ENCODE results near the gene LRG1.
A peak's percentile ranks its signal among the peaks of the same experiment; 100 is the strongest.
"Not testable (repeated sequence)": the region's sequence is repeated elsewhere in the genome, so short reads cannot be mapped to it uniquely, and the experiment has no call there.

LRG1 gene

GRCh38 chr19:4576016-4576933 is 36.4 kb upstream of the LRG1 start:
- peak; percentile 37 to 49 for DNase-seq (ENCODE audit: low read depth in 2 of 2, low spot score in 1 of 2)

- DNase-seq (ENCODE audit: low read depth in 2 of 2, low spot score in 1 of 2), result no peak
Measured at GRCh38 chr19:4575267-4576015, 35.6 kb upstream of the LRG1 start.

GRCh38 chr19:4573682-4574081 is 33.8 kb upstream of the LRG1 start:
- DNase-seq (ENCODE audit: low read depth in 2 of 2, low spot score in 1 of 2), result no peak

- DNase-seq (ENCODE audit: low read depth in 2 of 2, low spot score in 1 of 2), result no peak
Measured at GRCh38 chr19:4571305-4571917, 31.6 kb upstream of the LRG1 start.

- DNase-seq (ENCODE audit: low read depth in 2 of 2, low spot score in 1 of 2), result no peak
Measured at GRCh38 chr19:4570916-4571304, 31.1 kb upstream of the LRG1 start.

- no peak for DNase-seq (ENCODE audit: low read depth in 2 of 2, low spot score in 1 of 2)
Measured at GRCh38 chr19:4570402-4570801, 30.6 kb upstream of the LRG1 start.

GRCh38 chr19:4568886-4569285 is 29.1 kb upstream of the LRG1 start:
- DNase-seq (ENCODE audit: low read depth in 2 of 2, low spot score in 1 of 2), result no peak

- DNase-seq (ENCODE audit: low read depth in 2 of 2, low spot score in 1 of 2), result peak; percentile 19 to 29
Measured at GRCh38 chr19:4567584-4568071, 27.8 kb upstream of the LRG1 start.

- DNase-seq (ENCODE audit: low read depth in 2 of 2, low spot score in 1 of 2), result no peak
Measured at GRCh38 chr19:4566402-4567051, 26.7 kb upstream of the LRG1 start.

GRCh38 chr19:4563562-4563961 is 23.7 kb upstream of the LRG1 start:
- DNase-seq (ENCODE audit: low read depth in 2 of 2, low spot score in 1 of 2), result not testable (repeated sequence)

GRCh38 chr19:4562085-4562484 is 22.2 kb upstream of the LRG1 start:
- not testable (repeated sequence) for DNase-seq (ENCODE audit: low read depth in 2 of 2, low spot score in 1 of 2)

- no peak for DNase-seq (ENCODE audit: low read depth in 2 of 2, low spot score in 1 of 2)
Measured at GRCh38 chr19:4559569-4559968, 19.7 kb upstream of the LRG1 start, which contains the start of gene SEMA6B. Gene SEMA6B (minus strand): TSS chr19:4559684. CDS start chr19:4558457, 1,227 bp downstream.

- no peak for DNase-seq (ENCODE audit: low read depth in 2 of 2, low spot score in 1 of 2)
Measured at GRCh38 chr19:4557971-4558941, 18.4 kb upstream of the LRG1 start.

GRCh38 chr19:4557144-4557970 is 17.5 kb upstream of the LRG1 start:
- DNase-seq (ENCODE audit: low read depth in 2 of 2, low spot score in 1 of 2), result no peak

- DNase-seq (ENCODE audit: low read depth in 2 of 2, low spot score in 1 of 2), result no peak
Measured at GRCh38 chr19:4556597-4557127, 16.8 kb upstream of the LRG1 start.

- no peak for DNase-seq (ENCODE audit: low read depth in 2 of 2, low spot score in 1 of 2)
Measured at GRCh38 chr19:4555657-4556561, 16.1 kb upstream of the LRG1 start.

GRCh38 chr19:4554717-4555116 is 14.9 kb upstream of the LRG1 start:
- no peak for DNase-seq (ENCODE audit: low read depth in 2 of 2, low spot score in 1 of 2)

GRCh38 chr19:4553775-4554174 is 13.9 kb upstream of the LRG1 start:
- no peak for DNase-seq (ENCODE audit: low read depth in 2 of 2, low spot score in 1 of 2)

Measured in stimulated activated CD8-positive, alpha-beta memory T cell treated with anti-CD3 and anti-CD28 coated beads, Interleukin-4, amount 100 ng/mL, for 1 hour (primary cell).